DND-41 (cell line): Measurements from ENCODE around the gene FAM107B.

Experiments used
- CTCF ChIP-seq: IDR thresholded peaks from 2 replicates; pipeline ENCODE4 v1.5.1; 2012; ENCODE audit warnings: borderline replicate concordance, low read length, moderate library complexity, mild to moderate bottlenecking; ENCODE audit not compliant: poor library complexity, severe bottlenecking; ENCODE audit errors: extremely low read depth
- EZH2 ChIP-seq: IDR thresholded peaks from 3 replicates; pipeline ENCODE4 v1.6.1; 2012; ENCODE audit warnings: borderline replicate concordance, low read depth, mild to moderate bottlenecking, moderate library complexity, low read length, inconsistent platforms; ENCODE audit not compliant: severe bottlenecking

GRCh38 chr10:14653271-14654161 lies 121.2 kb downstream of the FAM107B start:
- TF ChIP-seq CTCF (no peak), EZH2 (no peak)
